ENCODE results near the gene FARS2. TPM values are rescaled to one million over a fixed set of nuclear protein-coding genes. Genes with fewer than 3 reads are reported as not detected.

The FARS2 gene
- total and polyA plus RNA-seq, 2 of the 13 experiments (the other 11 are each of a cell fraction or from before 2014, with no cell fraction given): 15.4 to 26.0 TPM

GRCh38 chr6:5624256-5624655 is 362.9 kb downstream of the FARS2 start:
- Histone ChIP-seq H2AFZ (ENCODE audit: low read length) (no peak overlapping the region), H3K9ac (ENCODE audit: insufficient read depth, low read depth, low read length) (no peak overlapping the region), H4K20me1 (ENCODE audit: insufficient read depth, low read length) (no peaks in the 10 kb centered on the region), H3K27ac (ENCODE audit: extremely low read length, insufficient read depth, low read length) (no peak overlapping the region), H3K36me3 (replicated peaks in 1 of 2; ENCODE audit: control insufficient read depth in 1 of 2, insufficient read depth in 2 of 2, low read length in 2 of 2) (no peaks in the 10 kb centered on the region), H3K79me2 (ENCODE audit: insufficient read depth, low read length) (no peaks in the 10 kb centered on the region), H3K27me3 (ENCODE audit: control insufficient read depth in 1 of 2, insufficient read depth in 2 of 2, low read length in 2 of 2) (no peaks in the 10 kb centered on the region), H3K9me3 (ENCODE audit: low read length) (no peaks in the 10 kb centered on the region), H3K4me1 (ENCODE audit: insufficient read depth, low read length) (no peaks in the 10 kb centered on the region), H3K4me3 (replicated peaks in 1 of 3; ENCODE audit: insufficient read depth in 1 of 3, low read depth in 2 of 3, low read length in 3 of 3) (no peak overlapping the region), H3K4me2 (ENCODE audit: low read depth, low read length) (no peak overlapping the region)
- intact Hi-C loops (cut with micrococcal nuclease; ENCODE audit: unreplicated experiment): no loop called here
- FAIRE-seq (no peak), DNase-seq (ENCODE audit: low spot score) (no peak), ATAC-seq (no peak)
- TF ChIP-seq NFKBIZ (CRISPR knock-in tag; IDR thresholded peaks at IDR 0.05) (no peak), ZBTB37 (CRISPR knock-in tag; IDR thresholded peaks at IDR 0.05) (no peak), KLF12 (CRISPR knock-in tag; IDR thresholded peaks at IDR 0.05; ENCODE audit: borderline replicate concordance) (no peak), ZNF256 (CRISPR knock-in tag; conservative IDR thresholded peaks at IDR 0.05) (no peak), E2F1 (CRISPR knock-in tag; IDR thresholded peaks at IDR 0.05) (no peak), GATAD1 (CRISPR knock-in tag; IDR thresholded peaks at IDR 0.05) (no peak), TARDBP (CRISPR knock-in tag; IDR thresholded peaks at IDR 0.05) (no peak), ZNF230 (CRISPR knock-in tag; IDR thresholded peaks at IDR 0.05) (no peak), PRMT3 (CRISPR knock-in tag; IDR thresholded peaks at IDR 0.05; ENCODE audit: borderline replicate concordance, low read depth) (no peak), ZBTB44 (CRISPR knock-in tag; IDR thresholded peaks at IDR 0.05) (no peak), HNRNPH1 (optimal IDR thresholded peaks at IDR 0.05; ENCODE audit: low read depth, low read length) (no peak), ZXDC (CRISPR knock-in tag; IDR thresholded peaks at IDR 0.05) (no peak), HDAC6 (IDR thresholded peaks at IDR 0.05; ENCODE audit: low read depth, low read length) (no peak), ZNF619 (CRISPR knock-in tag; IDR thresholded peaks at IDR 0.05) (no peak), MTF1 (CRISPR knock-in tag; IDR thresholded peaks at IDR 0.05) (no peak), ARHGAP35 (CRISPR knock-in tag; IDR thresholded peaks at IDR 0.05; ENCODE audit: borderline replicate concordance) (no peak), TSC22D2 (CRISPR knock-in tag; IDR thresholded peaks at IDR 0.05; ENCODE audit: borderline replicate concordance) (no peak), HOXA9 (CRISPR knock-in tag; IDR thresholded peaks at IDR 0.05; ENCODE audit: borderline replicate concordance) (no peak)
- CTCF ChIA-PET (ENCODE audit: low intra/inter-chr PET ratio, low total read pairs): no interaction called here
- in situ Hi-C loops (cut with HindIII; ENCODE audit: extremely low pct_ligation_motif_present, low pct_unique_long_range_greater_than_20kb): no loop called here
- WGBS (ENCODE audit: low lambda C conversion rate): 92% methylated on average over 6 of the region's 6 CpGs
- BruUV-seq (replicated peaks): no TSS peak
- POLR2A ChIA-PET: no interaction called here

Data from HepG2 (cell line).